ENCODE data around the gene KAT7.
"Not testable (repeated sequence)": the region's sequence is repeated elsewhere in the genome, so short reads cannot be mapped to it uniquely, and the experiment has no call there.

The KAT7 gene

GRCh38 chr17:49757151-49757777, 31.2 kb upstream of the KAT7 start:
- H3K4me1 ChIP-seq (ENCODE audit: insufficient read depth, low read length): peaks cover 31% of the 10 kb centered on the region
- peaks cover 26% of the 10 kb centered on the region for H4K20me1 ChIP-seq (ENCODE audit: insufficient read depth, low read length)

GRCh38 chr17:49758464-49759010, 29.9 kb upstream of the KAT7 start:
- H3K9me3 ChIP-seq (ENCODE audit: insufficient read depth, low read length, severe bottlenecking); H2AFZ ChIP-seq (ENCODE audit: low read depth, low read length); H3K4me2 ChIP-seq (ENCODE audit: insufficient read depth, low read length); H3K27ac ChIP-seq (ENCODE audit: low read length); H3K4me3 ChIP-seq (ENCODE audit: low read depth in 1 of 2, low read length in 2 of 2); ATAC-seq (ENCODE audit: insufficient read depth, low read depth); DNase-seq; H3K9ac ChIP-seq (ENCODE audit: low read depth, low read length); H3K27me3 ChIP-seq (ENCODE audit: insufficient read depth, low read length, poor library complexity): not testable (repeated sequence)
- Histone ChIP-seq H3K4me1 (ENCODE audit: insufficient read depth, low read length) (peaks cover 38% of the 10 kb centered on the region), H4K20me1 (ENCODE audit: insufficient read depth, low read length) (peaks cover 34% of the 10 kb centered on the region), H3K36me3 (ENCODE audit: insufficient read depth, low read length) (peaks cover 26% of the 10 kb centered on the region), H3K79me2 (ENCODE audit: insufficient read depth, low read length) (peaks cover 90% of the 10 kb centered on the region)

More at GRCh38 chr17:49757151-49757777, 31.2 kb upstream of the KAT7 start:
- H3K4me2 ChIP-seq (ENCODE audit: insufficient read depth, low read length): no peak overlapping the region
- H3K4me3 ChIP-seq (ENCODE audit: low read depth in 1 of 2, low read length in 2 of 2): no peak overlapping the region
- no peak for DNase-seq
- H3K79me2 ChIP-seq (ENCODE audit: insufficient read depth, low read length): peaks cover 90% of the 10 kb centered on the region
- TF ChIP-seq EZH2 (IDR thresholded peaks at IDR 0.05; ENCODE audit: borderline replicate concordance, low read depth, low read length, severe bottlenecking): no peak
- no peaks in the 10 kb centered on the region for H3K27me3 ChIP-seq (ENCODE audit: insufficient read depth, low read length, poor library complexity)
- ATAC-seq (ENCODE audit: insufficient read depth, low read depth): no peak
- H3K9ac ChIP-seq (ENCODE audit: low read depth, low read length): no peak overlapping the region
- H3K9me3 ChIP-seq (ENCODE audit: insufficient read depth, low read length, severe bottlenecking): no peaks in the 10 kb centered on the region
- no peak overlapping the region for H2AFZ ChIP-seq (ENCODE audit: low read depth, low read length)
- H3K36me3 ChIP-seq (ENCODE audit: insufficient read depth, low read length): peaks cover 26% of the 10 kb centered on the region
- no peak overlapping the region for H3K27ac ChIP-seq (ENCODE audit: low read length)

- Histone ChIP-seq H2AFZ (ENCODE audit: low read depth, low read length) (no peak overlapping the region), H3K36me3 (ENCODE audit: insufficient read depth, low read length) (peaks cover 26% of the 10 kb centered on the region), H4K20me1 (ENCODE audit: insufficient read depth, low read length) (peaks cover 34% of the 10 kb centered on the region), H3K27me3 (ENCODE audit: insufficient read depth, low read length, poor library complexity) (no peaks in the 10 kb centered on the region), H3K9ac (ENCODE audit: low read depth, low read length) (no peak overlapping the region), H3K4me3 (ENCODE audit: low read depth in 1 of 2, low read length in 2 of 2) (no peak overlapping the region), H3K9me3 (ENCODE audit: insufficient read depth, low read length, severe bottlenecking) (no peaks in the 10 kb centered on the region), H3K27ac (ENCODE audit: low read length) (no peak overlapping the region), H3K4me1 (ENCODE audit: insufficient read depth, low read length) (peaks cover 37% of the 10 kb centered on the region), H3K4me2 (ENCODE audit: insufficient read depth, low read length) (no peak overlapping the region), H3K79me2 (ENCODE audit: insufficient read depth, low read length) (peaks cover 84% of the 10 kb centered on the region)
- ATAC-seq (ENCODE audit: insufficient read depth, low read depth) (no peak), DNase-seq (no peak)
- TF ChIP-seq CTCF (IDR thresholded peaks at IDR 0.05; ENCODE audit: borderline replicate concordance, extremely low read depth, low read length, poor library complexity, severe bottlenecking) (no peak), EZH2 (IDR thresholded peaks at IDR 0.05; ENCODE audit: borderline replicate concordance, low read depth, low read length, severe bottlenecking) (no peak)
These were observed 29.3 kb upstream of the KAT7 start for GRCh38 chr17:49759203-49759602.

- peaks cover 25% of the 10 kb centered on the region for H3K36me3 ChIP-seq (ENCODE audit: insufficient read depth, low read length)
- peaks cover 43% of the 10 kb centered on the region for H3K4me1 ChIP-seq (ENCODE audit: insufficient read depth, low read length)
- DNase-seq: no peak
- no peaks in the 10 kb centered on the region for H3K27me3 ChIP-seq (ENCODE audit: insufficient read depth, low read length, poor library complexity)
- no peak overlapping the region for H3K4me3 ChIP-seq (ENCODE audit: low read depth in 1 of 2, low read length in 2 of 2)
- no peak overlapping the region for H3K9ac ChIP-seq (ENCODE audit: low read depth, low read length)
- no peak for ATAC-seq (ENCODE audit: insufficient read depth, low read depth)
- H3K79me2 ChIP-seq (ENCODE audit: insufficient read depth, low read length): peaks cover 77% of the 10 kb centered on the region
- H4K20me1 ChIP-seq (ENCODE audit: insufficient read depth, low read length): peaks cover 34% of the 10 kb centered on the region
- no peak overlapping the region for H3K27ac ChIP-seq (ENCODE audit: low read length)
- no peak for TF ChIP-seq EZH2 (IDR thresholded peaks at IDR 0.05; ENCODE audit: borderline replicate concordance, low read depth, low read length, severe bottlenecking)
- TF ChIP-seq CTCF (IDR thresholded peaks at IDR 0.05; ENCODE audit: borderline replicate concordance, extremely low read depth, low read length, poor library complexity, severe bottlenecking): no peak
- H3K4me2 ChIP-seq (ENCODE audit: insufficient read depth, low read length): no peak overlapping the region
- no peak overlapping the region for H2AFZ ChIP-seq (ENCODE audit: low read depth, low read length)
- H3K9me3 ChIP-seq (ENCODE audit: insufficient read depth, low read length, severe bottlenecking): no peaks in the 10 kb centered on the region
These were observed 28.2 kb upstream of the KAT7 start for GRCh38 chr17:49760296-49760695.

Measured in DND-41 (cell line).